Endothelial cell of umbilical vein (primary cell): ENCODE measurements around the gene KCTD16. TPM values are rescaled to one million over a fixed set of nuclear protein-coding genes. Genes with fewer than 3 reads are reported as not detected.

Experiments used
- BruUV-seq: library from RNA; stranded (reverse); fragments of 400-500 nt; replicated peaks from 2 replicates; lab custom pipeline; 2021; lab: Mats Ljungman, UMichigan
- CTCF ChIA-PET: fragments of 300-600, 350-600 bp; sonication (Branson Sonifier 250); formaldehyde crosslinking; loops from one replicate; lab custom pipeline; 2021; ENCODE audit warnings: antibody characterized with exemption, inconsistent platforms; lab: Charles Lee
- POLR2A ChIA-PET: fragments of 300-600, 350-600 bp; sonication (Branson Sonifier 250); formaldehyde crosslinking; loops from one replicate; lab custom pipeline; 2021; ENCODE audit warnings: antibody characterized with exemption, inconsistent platforms; lab: Charles Lee
- DNase-seq: peaks from one replicate; pipeline ENCODE4 v3.0.0-alpha.2; 2011; ENCODE audit warnings: low read depth, low spot score
- FAIRE-seq: peaks from 2 replicates; lab custom pipeline; 2011; peaks lifted over from hg19 to GRCh38; lab: Jason Lieb, UNC
- H2AFZ ChIP-seq: 2 replicates; pipeline ENCODE4 v1.6.0; 2012; ENCODE audit warnings: low read depth, low read length, control low read depth, inconsistent platforms
- H3K27ac ChIP-seq: 2 replicates; pipeline ENCODE4 v1.5.1; 2011; ENCODE audit warnings: low read depth, mild to moderate bottlenecking, control low read depth, low read length, moderate library complexity; ENCODE audit not compliant: insufficient read depth
- H3K27me3 ChIP-seq, 2 experiments: 2 replicates each; pipeline versions ENCODE4 v1.6.0 to v1.6.1; 2011; ENCODE audit warnings: low read length in 2 of 2, mixed read lengths in 1 of 2; ENCODE audit not compliant: control insufficient read depth in 2 of 2, insufficient read depth in 2 of 2
- H3K36me3 ChIP-seq, 2 experiments: 2 replicates in 1 of 2; 3 replicates in 1 of 2; pipeline ENCODE4 v1.5.1; 2011; ENCODE audit warnings: low read length in 2 of 2, mild to moderate bottlenecking in 1 of 2, moderate library complexity in 1 of 2; ENCODE audit not compliant: control insufficient read depth in 2 of 2, insufficient read depth in 2 of 2; ENCODE audit errors: extremely low read depth in 1 of 2
- H3K4me1 ChIP-seq: 3 replicates; pipeline ENCODE4 v1.5.1; 2011; ENCODE audit warnings: mild to moderate bottlenecking, low read length; ENCODE audit not compliant: control insufficient read depth, insufficient read depth; ENCODE audit errors: extremely low read depth
- H3K4me2 ChIP-seq: 2 replicates; pipeline ENCODE4 v1.6.1; 2011; ENCODE audit warnings: low read length, control low read depth, mixed read lengths; ENCODE audit not compliant: insufficient read depth
- H3K4me3 ChIP-seq, 3 experiments: fragments of 200-600 bp in 1 of 3; sonication (generic), shearing (Covaris generic) in 1 of 3; replicated peaks in 1 of 3; 2 replicates each; pipeline ENCODE4 v1.5.1; 2011 to 2016; ENCODE audit warnings: control low read depth in 3 of 3, low read length in 3 of 3, mild to moderate bottlenecking in 2 of 3, inconsistent platforms in 1 of 3, low read depth in 1 of 3, moderate library complexity in 1 of 3; ENCODE audit not compliant: insufficient read depth in 1 of 3
- H3K79me2 ChIP-seq: 2 replicates; pipeline ENCODE4 v1.6.0; 2012; ENCODE audit warnings: low read length, inconsistent platforms; ENCODE audit not compliant: control insufficient read depth, insufficient read depth
- H3K9ac ChIP-seq: replicated peaks from 2 replicates; pipeline ENCODE3; 2011; ENCODE audit warnings: low read length, control low read depth; ENCODE audit not compliant: insufficient read depth; ENCODE audit errors: extremely low read depth
- H3K9me1 ChIP-seq: replicated peaks from 3 replicates; pipeline ENCODE4 v1.6.0; 2011; ENCODE audit warnings: mild to moderate bottlenecking, low read length; ENCODE audit not compliant: control insufficient read depth, insufficient read depth; ENCODE audit errors: extremely low read depth
- H3K9me3 ChIP-seq: replicated peaks from 2 replicates; pipeline ENCODE4 v1.5.1; 2012; ENCODE audit warnings: low read length, inconsistent platforms; ENCODE audit not compliant: control insufficient read depth, insufficient read depth
- H4K20me1 ChIP-seq: replicated peaks from 2 replicates; pipeline ENCODE3; 2011; ENCODE audit warnings: mild to moderate bottlenecking, low read length; ENCODE audit not compliant: control insufficient read depth, insufficient read depth; ENCODE audit errors: extremely low read depth
- EZH2 ChIP-seq: IDR thresholded peaks from 2 replicates; pipeline ENCODE4 v1.6.1; 2012; ENCODE audit warnings: borderline replicate concordance, low read depth, mild to moderate bottlenecking, moderate library complexity, low read length, inconsistent platforms; ENCODE audit not compliant: severe bottlenecking
- FOS ChIP-seq: IDR thresholded peaks from 2 replicates; pipeline ENCODE4 v1.6.1; 2011; ENCODE audit warnings: mild to moderate bottlenecking, low read length, moderate library complexity, borderline replicate concordance; ENCODE audit not compliant: insufficient read depth
- GATA2 ChIP-seq: IDR thresholded peaks from 2 replicates; pipeline ENCODE4 v1.7.0; 2011; ENCODE audit warnings: low read depth, mild to moderate bottlenecking, moderate library complexity, mixed read lengths, low read length; ENCODE audit not compliant: insufficient read length, insufficient read depth
- JUN ChIP-seq: IDR thresholded peaks from 2 replicates; pipeline ENCODE4 v1.6.1; 2011; ENCODE audit warnings: borderline replicate concordance, low read depth; ENCODE audit not compliant: insufficient read length, insufficient read depth
- MYC ChIP-seq: IDR thresholded peaks from one replicate; pipeline ENCODE4 v1.6.1; 2011; ENCODE audit warnings: mild to moderate bottlenecking, low read depth, low read length
- POLR2A ChIP-seq: IDR thresholded peaks from 2 replicates; pipeline ENCODE4 v1.6.1; 2012; ENCODE audit warnings: low read depth, mild to moderate bottlenecking, control low read depth, low read length
- POLR2AphosphoS5 ChIP-seq: IDR thresholded peaks from 2 replicates; pipeline ENCODE4 v1.6.1; 2012; ENCODE audit warnings: low read depth, mild to moderate bottlenecking, control low read depth, low read length, moderate library complexity; ENCODE audit not compliant: insufficient read depth
- dilution Hi-C: fragments of 300-500 bp; cut with MboI; formaldehyde crosslinking; loops from one replicate; pipeline ENCODE4 v1.15.0; 2019; ENCODE audit warnings: low sequenced_read_pairs; ENCODE audit not compliant: extremely low pct_ligation_motif_present
- intact Hi-C: fragments of 100-400 bp; cut with micrococcal nuclease; formaldehyde crosslinking; loops from one replicate; pipeline ENCODE4 v1.10.0; 2022
- polyA plus RNA-seq, 4 experiments: library from polyadenylated mRNA; depleted of rRNA in 3 of 4; stranded (reverse) in 3 of 4; unstranded in 1 of 4; fragments of >200 nt; gene quantifications; 2 replicates each; pipeline versions ENCODE4 v1.2.1 to v1.2.3, GENCODE V29; 2011 to 2012; ENCODE audit warnings: missing spikeins in 1 of 4
- total RNA-seq: library from RNA; stranded (reverse); gene quantifications from 2 replicates; pipeline ENCODE4 v1.2.3, GENCODE V29; 2021
- TF ChIP-seq, protein P1 (sequence below): IDR thresholded peaks from 2 replicates; pipeline ENCODE4 v1.6.1; 2011; ENCODE audit not compliant: insufficient read depth, insufficient read length
- TF ChIP-seq, protein P2 (sequence below), 2 donors: IDR thresholded peaks; 1 replicate in 1 of 2; 2 replicates in 1 of 2; pipeline ENCODE4 v1.5.1; 2011; ENCODE audit warnings: low read length in 2 of 2, mild to moderate bottlenecking in 2 of 2, moderate library complexity in 2 of 2, control low read depth in 1 of 2, inconsistent platforms in 1 of 2, low read depth in 1 of 2; ENCODE audit not compliant: insufficient read depth in 1 of 2; ENCODE audit errors: extremely low read depth in 1 of 2

KCTD16 gene
- total and polyA plus RNA-seq, 2 donors (not counting 3 experiments of a cell fraction or from before 2014, with no cell fraction given): 0.21 to 0.49 TPM

DNA sequence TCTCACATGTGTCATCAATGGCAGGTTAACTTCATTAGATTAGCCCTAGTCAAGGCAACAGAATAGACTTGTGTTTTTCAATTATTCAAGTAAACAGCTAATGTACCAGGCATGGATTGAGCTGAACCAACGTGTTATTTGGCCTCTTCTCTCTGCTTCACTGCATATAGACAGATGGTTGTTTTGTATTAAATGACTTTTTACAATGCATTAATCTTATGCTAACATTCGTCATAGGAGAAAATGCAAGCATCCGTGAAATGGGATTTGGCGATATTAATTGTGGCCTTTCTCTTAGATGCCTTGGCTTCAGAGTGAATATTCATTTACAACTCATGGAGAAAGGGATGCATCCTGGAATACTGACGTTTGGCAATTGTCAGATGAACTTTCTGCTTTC lies 208.0 kb downstream of the KCTD16 start:
- intact Hi-C loops (no loop called here), dilution Hi-C loops (no loop called here)
- Histone ChIP-seq H3K4me1 (no peaks in the 10 kb centered on the region), H3K27ac (no peak overlapping the region), H3K36me3 (no peaks in the 10 kb centered on the region), H4K20me1 (no peaks in the 10 kb centered on the region), H3K27me3 (no peaks in the 10 kb centered on the region), H3K9me1 (no peaks in the 10 kb centered on the region), H3K9ac (no peak overlapping the region), H3K9me3 (no peaks in the 10 kb centered on the region), H3K4me2 (no peak overlapping the region), H3K4me3 (no peak overlapping the region), H3K79me2 (no peaks in the 10 kb centered on the region), H2AFZ (no peak overlapping the region)
- no peak for DNase-seq
- ChIA-PET POLR2A (no interaction called here), CTCF (no interaction called here)
- TF ChIP-seq GATA2 (no peak), FOS (no peak), EZH2 (no peak), POLR2A (no peak), POLR2AphosphoS5 (no peak), MYC (no peak), JUN (no peak)
- TF ChIP-seq, protein P1, sequence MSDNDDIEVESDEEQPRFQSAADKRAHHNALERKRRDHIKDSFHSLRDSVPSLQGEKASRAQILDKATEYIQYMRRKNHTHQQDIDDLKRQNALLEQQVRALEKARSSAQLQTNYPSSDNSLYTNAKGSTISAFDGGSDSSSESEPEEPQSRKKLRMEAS: no peak
- TF ChIP-seq, protein P2, sequence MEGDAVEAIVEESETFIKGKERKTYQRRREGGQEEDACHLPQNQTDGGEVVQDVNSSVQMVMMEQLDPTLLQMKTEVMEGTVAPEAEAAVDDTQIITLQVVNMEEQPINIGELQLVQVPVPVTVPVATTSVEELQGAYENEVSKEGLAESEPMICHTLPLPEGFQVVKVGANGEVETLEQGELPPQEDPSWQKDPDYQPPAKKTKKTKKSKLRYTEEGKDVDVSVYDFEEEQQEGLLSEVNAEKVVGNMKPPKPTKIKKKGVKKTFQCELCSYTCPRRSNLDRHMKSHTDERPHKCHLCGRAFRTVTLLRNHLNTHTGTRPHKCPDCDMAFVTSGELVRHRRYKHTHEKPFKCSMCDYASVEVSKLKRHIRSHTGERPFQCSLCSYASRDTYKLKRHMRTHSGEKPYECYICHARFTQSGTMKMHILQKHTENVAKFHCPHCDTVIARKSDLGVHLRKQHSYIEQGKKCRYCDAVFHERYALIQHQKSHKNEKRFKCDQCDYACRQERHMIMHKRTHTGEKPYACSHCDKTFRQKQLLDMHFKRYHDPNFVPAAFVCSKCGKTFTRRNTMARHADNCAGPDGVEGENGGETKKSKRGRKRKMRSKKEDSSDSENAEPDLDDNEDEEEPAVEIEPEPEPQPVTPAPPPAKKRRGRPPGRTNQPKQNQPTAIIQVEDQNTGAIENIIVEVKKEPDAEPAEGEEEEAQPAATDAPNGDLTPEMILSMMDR (IDR thresholded peaks at IDR 0.05; ENCODE audit: extremely low read depth in 1 of 2, insufficient read depth in 1 of 2, low read depth in 1 of 2, low read length in 2 of 2): no peak
- no TSS peak for BruUV-seq
- FAIRE-seq: no peak
